GM23338 (cell line): ENCODE results near the gene DNAJC12.

Source experiments
- CREB1 ChIP-seq: fragments of 250-450 bp; sonication (Bioruptor Pico); IDR thresholded peaks from 2 replicates; pipeline ENCODE4 v1.5.0; 2020; ENCODE audit warnings: low read depth, mild to moderate bottlenecking, moderate library complexity
- EZH2 ChIP-seq: fragments of 200-600 bp; sonication (generic); IDR thresholded peaks from one replicate; pipeline ENCODE4 v1.8.0; 2017; ENCODE audit warnings: antibody characterized with exemption, mild to moderate bottlenecking, low read depth; ENCODE audit not compliant: unreplicated experiment
- EZH2phosphoT487 ChIP-seq: fragments of 200-600 bp; sonication (generic); IDR thresholded peaks from one replicate; pipeline ENCODE4 v1.8.1; 2018; ENCODE audit warnings: antibody characterized with exemption; ENCODE audit not compliant: unreplicated experiment
- NANOG ChIP-seq: IDR thresholded peaks from 2 replicates; pipeline ENCODE4 v1.6.1; 2016; ENCODE audit warnings: antibody characterized with exemption, borderline replicate concordance
- POLR2AphosphoS5 ChIP-seq: IDR thresholded peaks from 2 replicates; pipeline ENCODE4 v1.6.1; 2016; ENCODE audit warnings: antibody characterized with exemption, low read depth
- STAT1 ChIP-seq: IDR thresholded peaks from one replicate; pipeline ENCODE4 v1.6.1; 2016; ENCODE audit warnings: antibody characterized with exemption; ENCODE audit not compliant: unreplicated experiment
- ZNF114 ChIP-seq: fragments of 250-450 bp; sonication (Bioruptor Pico); IDR thresholded peaks from 2 replicates; pipeline ENCODE4 v1.5.0; 2020; ENCODE audit warnings: mild to moderate bottlenecking, moderate library complexity
- TF ChIP-seq, protein P1 (sequence below), 2 experiments: fragments of 200-600 bp in 1 of 2; sonication (generic) in 1 of 2; conservative IDR thresholded peaks; 2 replicates each; pipeline versions ENCODE4 v1.5.1 to v1.6.1; 2016 to 2017; ENCODE audit warnings: antibody characterized with exemption in 2 of 2, low read depth in 2 of 2, mild to moderate bottlenecking in 2 of 2, moderate library complexity in 1 of 2
- TF ChIP-seq, protein P2 (sequence below): IDR thresholded peaks from 2 replicates; pipeline ENCODE4 v1.6.1; 2016; ENCODE audit warnings: antibody characterized with exemption
- TF ChIP-seq, protein P3 (sequence below): IDR thresholded peaks from one replicate; pipeline ENCODE4 v1.6.1; 2018; ENCODE audit warnings: antibody characterized with exemption; ENCODE audit not compliant: unreplicated experiment

DNA sequence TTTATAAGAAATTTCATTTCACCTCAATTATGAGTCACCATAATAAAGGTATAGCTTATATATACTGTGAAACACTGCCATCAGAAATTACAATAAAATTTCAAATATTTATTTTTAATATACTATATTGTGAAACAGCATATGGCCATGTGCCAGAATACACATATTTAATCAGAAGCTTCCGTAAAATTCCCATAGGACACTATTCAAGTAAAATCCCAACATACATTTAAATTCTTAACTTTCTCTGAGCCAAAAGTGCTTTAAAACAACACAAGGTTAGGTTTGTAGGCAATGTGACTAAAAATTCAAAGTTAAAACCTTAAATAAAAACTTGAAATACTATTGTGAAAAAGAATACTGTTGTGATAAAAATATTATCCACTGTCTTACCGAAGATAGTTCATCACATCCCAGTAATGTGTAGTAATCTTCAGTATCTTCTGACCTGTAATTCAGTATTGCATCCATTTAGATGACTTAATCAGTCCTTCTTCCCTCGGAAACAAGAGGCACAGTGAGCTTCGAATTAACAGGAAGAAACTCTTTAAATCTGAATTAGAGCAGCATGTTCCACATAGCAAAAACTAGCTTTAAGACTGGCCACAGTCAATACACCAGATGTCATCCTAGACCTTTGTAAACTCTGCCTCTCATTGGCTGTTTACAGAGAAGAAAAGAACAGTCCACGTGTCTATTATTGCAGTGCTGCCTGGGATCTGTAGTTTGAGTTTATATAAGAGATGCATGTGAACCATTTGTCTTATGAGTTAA, at the start of gene DNAJC12:
- TF ChIP-seq, protein P1, sequence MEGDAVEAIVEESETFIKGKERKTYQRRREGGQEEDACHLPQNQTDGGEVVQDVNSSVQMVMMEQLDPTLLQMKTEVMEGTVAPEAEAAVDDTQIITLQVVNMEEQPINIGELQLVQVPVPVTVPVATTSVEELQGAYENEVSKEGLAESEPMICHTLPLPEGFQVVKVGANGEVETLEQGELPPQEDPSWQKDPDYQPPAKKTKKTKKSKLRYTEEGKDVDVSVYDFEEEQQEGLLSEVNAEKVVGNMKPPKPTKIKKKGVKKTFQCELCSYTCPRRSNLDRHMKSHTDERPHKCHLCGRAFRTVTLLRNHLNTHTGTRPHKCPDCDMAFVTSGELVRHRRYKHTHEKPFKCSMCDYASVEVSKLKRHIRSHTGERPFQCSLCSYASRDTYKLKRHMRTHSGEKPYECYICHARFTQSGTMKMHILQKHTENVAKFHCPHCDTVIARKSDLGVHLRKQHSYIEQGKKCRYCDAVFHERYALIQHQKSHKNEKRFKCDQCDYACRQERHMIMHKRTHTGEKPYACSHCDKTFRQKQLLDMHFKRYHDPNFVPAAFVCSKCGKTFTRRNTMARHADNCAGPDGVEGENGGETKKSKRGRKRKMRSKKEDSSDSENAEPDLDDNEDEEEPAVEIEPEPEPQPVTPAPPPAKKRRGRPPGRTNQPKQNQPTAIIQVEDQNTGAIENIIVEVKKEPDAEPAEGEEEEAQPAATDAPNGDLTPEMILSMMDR (conservative IDR thresholded peaks at IDR 0.05; ENCODE audit: low read depth in 2 of 2), result no peak; a peak in 1 of 4 replicates
- TF ChIP-seq EZH2phosphoT487 (no peak), EZH2 (no peak), CREB1 (CRISPR knock-in tag) (no peak), POLR2AphosphoS5 (no peak), NANOG (no peak), STAT1 (no peak), ZNF114 (CRISPR knock-in tag) (no peak)
- TF ChIP-seq, protein P2, sequence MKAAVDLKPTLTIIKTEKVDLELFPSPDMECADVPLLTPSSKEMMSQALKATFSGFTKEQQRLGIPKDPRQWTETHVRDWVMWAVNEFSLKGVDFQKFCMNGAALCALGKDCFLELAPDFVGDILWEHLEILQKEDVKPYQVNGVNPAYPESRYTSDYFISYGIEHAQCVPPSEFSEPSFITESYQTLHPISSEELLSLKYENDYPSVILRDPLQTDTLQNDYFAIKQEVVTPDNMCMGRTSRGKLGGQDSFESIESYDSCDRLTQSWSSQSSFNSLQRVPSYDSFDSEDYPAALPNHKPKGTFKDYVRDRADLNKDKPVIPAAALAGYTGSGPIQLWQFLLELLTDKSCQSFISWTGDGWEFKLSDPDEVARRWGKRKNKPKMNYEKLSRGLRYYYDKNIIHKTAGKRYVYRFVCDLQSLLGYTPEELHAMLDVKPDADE, result no peak
- TF ChIP-seq, protein P3, sequence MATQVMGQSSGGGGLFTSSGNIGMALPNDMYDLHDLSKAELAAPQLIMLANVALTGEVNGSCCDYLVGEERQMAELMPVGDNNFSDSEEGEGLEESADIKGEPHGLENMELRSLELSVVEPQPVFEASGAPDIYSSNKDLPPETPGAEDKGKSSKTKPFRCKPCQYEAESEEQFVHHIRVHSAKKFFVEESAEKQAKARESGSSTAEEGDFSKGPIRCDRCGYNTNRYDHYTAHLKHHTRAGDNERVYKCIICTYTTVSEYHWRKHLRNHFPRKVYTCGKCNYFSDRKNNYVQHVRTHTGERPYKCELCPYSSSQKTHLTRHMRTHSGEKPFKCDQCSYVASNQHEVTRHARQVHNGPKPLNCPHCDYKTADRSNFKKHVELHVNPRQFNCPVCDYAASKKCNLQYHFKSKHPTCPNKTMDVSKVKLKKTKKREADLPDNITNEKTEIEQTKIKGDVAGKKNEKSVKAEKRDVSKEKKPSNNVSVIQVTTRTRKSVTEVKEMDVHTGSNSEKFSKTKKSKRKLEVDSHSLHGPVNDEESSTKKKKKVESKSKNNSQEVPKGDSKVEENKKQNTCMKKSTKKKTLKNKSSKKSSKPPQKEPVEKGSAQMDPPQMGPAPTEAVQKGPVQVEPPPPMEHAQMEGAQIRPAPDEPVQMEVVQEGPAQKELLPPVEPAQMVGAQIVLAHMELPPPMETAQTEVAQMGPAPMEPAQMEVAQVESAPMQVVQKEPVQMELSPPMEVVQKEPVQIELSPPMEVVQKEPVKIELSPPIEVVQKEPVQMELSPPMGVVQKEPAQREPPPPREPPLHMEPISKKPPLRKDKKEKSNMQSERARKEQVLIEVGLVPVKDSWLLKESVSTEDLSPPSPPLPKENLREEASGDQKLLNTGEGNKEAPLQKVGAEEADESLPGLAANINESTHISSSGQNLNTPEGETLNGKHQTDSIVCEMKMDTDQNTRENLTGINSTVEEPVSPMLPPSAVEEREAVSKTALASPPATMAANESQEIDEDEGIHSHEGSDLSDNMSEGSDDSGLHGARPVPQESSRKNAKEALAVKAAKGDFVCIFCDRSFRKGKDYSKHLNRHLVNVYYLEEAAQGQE, result no peak
